GM19238 (cell line): Measurements from ENCODE around the gene PRELP.

Source experiments
- DNase-seq: peaks from one replicate; pipeline ENCODE4 v3.0.0; 2011; ENCODE audit warnings: low spot score; ENCODE audit not compliant: insufficient read length

Gene PRELP

GRCh38 chr1:203522237-203522636 lies 46.6 kb downstream of the PRELP start:
- DNase-seq = no peak

- no peak for DNase-seq
These were observed 48.1 kb downstream of the PRELP start for GRCh38 chr1:203523667-203524066.

- no peak for DNase-seq
These were observed 48.5 kb downstream of the PRELP start for GRCh38 chr1:203524152-203524551.

- no peak for DNase-seq
These were observed 49.2 kb downstream of the PRELP start for GRCh38 chr1:203524824-203525223.

- DNase-seq = no peak
These were observed 50.1 kb downstream of the PRELP start for GRCh38 chr1:203525685-203526084.

GRCh38 chr1:203526130-203526529 lies 50.5 kb downstream of the PRELP start:
- DNase-seq = no peak

GRCh38 chr1:203526572-203526971 lies 51.0 kb downstream of the PRELP start:
- no peak for DNase-seq

GRCh38 chr1:203527013-203527412 lies 51.4 kb downstream of the PRELP start:
- DNase-seq = no peak

GRCh38 chr1:203528063-203528462 lies 52.5 kb downstream of the PRELP start:
- no peak for DNase-seq

GRCh38 chr1:203528976-203529835 lies 53.6 kb downstream of the PRELP start:
- DNase-seq = no peak

GRCh38 chr1:203531063-203531462 lies 55.5 kb downstream of the PRELP start:
- DNase-seq = no peak

GRCh38 chr1:203534012-203534411 lies 58.4 kb downstream of the PRELP start:
- no peak for DNase-seq

GRCh38 chr1:203534526-203534925 lies 58.9 kb downstream of the PRELP start:
- no peak for DNase-seq

GRCh38 chr1:203536575-203536974 lies 61.0 kb downstream of the PRELP start:
- DNase-seq = no peak

GRCh38 chr1:203536980-203537455 lies 61.4 kb downstream of the PRELP start:
- no peak for DNase-seq

GRCh38 chr1:203537806-203538464 lies 62.3 kb downstream of the PRELP start:
- no peak for DNase-seq

GRCh38 chr1:203538726-203539125 lies 63.1 kb downstream of the PRELP start:
- DNase-seq = no peak

- DNase-seq = no peak
These were observed 64.4 kb downstream of the PRELP start for GRCh38 chr1:203539831-203540546.
